ENCODE results near the gene MT1H.
A peak's percentile ranks its signal among the peaks of the same experiment; 100 is the strongest.
"Not testable (repeated sequence)": the region's sequence is repeated elsewhere in the genome, so short reads cannot be mapped to it uniquely, and the experiment has no call there.

Gene MT1H

GRCh38 chr16:56665286-56666261, 4.0 kb upstream of the MT1H start:
- DNase-seq (ENCODE audit: low read depth in 2 of 2): not testable (repeated sequence)

GRCh38 chr16:56667581-56668571, 1.7 kb upstream of the MT1H start, which contains the start of gene MT1G:
Gene MT1G, minus strand, starts transcription at chr16:56668065. Its CDS starts 72 bp downstream, at chr16:56667993.
- no peak for DNase-seq (ENCODE audit: low read depth in 2 of 2)

GRCh38 chr16:56669840-56670619, 416 bp downstream of the MT1H start:
- DNase-seq (ENCODE audit: low read depth in 2 of 2): no peak

DNA sequence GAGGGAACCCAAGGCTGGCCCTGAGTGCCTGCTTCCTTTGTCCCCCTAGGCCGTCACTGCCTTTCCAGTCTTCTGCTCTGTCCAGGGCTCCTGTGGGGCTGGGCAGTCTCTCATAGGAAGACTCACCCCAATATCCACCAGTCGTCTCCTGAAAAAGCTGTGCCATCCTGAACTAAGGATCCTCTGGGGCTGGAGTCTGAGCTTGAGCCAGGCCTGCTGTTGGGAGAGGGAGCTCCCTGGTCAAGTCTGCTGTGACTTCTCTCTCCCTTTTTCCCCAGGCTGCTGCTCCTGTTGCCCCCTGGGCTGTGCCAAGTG, 963 bp downstream of the MT1H start:
- no peak for DNase-seq (ENCODE audit: low read depth in 2 of 2)

DNA sequence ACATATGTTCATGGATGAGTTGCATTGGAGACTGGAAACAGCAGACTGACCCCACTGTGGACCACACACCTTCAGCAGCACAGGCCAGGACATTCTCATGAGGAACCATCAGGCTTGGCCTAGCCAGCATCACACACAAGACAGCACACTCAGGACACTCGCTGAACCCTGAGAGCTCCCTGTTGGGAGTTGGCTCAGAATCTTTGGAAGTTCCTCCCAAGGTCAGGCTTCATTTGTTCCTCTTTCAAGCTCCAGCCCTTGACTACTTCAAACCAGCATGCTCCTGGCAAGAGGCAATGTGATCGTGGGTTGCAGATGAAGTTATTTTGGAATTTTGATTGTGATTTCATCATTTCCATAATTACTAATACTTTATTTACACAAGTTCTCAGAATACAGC, 2.1 kb downstream of the MT1H start:
- DNase-seq (ENCODE audit: low read depth in 2 of 2): not testable (repeated sequence)

DNA sequence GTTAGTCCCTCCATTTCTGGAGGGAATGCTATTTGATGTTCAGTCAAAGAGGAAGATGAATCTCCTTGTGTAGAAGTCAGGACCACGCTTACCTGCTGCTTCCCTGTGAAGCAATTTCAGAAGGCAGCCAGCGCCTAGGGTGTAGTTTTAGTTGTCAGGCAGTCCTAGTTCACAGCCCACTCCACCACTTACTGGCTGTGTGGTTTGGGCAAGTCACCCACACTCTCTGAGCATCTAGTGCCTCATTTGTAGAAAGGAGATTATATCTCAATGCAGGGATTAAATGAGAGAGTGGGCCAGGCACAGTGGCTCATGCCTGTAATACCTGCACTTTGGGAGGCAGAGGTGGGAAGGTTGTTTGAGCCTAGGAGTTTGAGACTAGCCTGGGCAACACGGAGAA, 2.6 kb downstream of the MT1H start:
- not testable (repeated sequence) for DNase-seq (ENCODE audit: low read depth in 2 of 2)

DNA sequence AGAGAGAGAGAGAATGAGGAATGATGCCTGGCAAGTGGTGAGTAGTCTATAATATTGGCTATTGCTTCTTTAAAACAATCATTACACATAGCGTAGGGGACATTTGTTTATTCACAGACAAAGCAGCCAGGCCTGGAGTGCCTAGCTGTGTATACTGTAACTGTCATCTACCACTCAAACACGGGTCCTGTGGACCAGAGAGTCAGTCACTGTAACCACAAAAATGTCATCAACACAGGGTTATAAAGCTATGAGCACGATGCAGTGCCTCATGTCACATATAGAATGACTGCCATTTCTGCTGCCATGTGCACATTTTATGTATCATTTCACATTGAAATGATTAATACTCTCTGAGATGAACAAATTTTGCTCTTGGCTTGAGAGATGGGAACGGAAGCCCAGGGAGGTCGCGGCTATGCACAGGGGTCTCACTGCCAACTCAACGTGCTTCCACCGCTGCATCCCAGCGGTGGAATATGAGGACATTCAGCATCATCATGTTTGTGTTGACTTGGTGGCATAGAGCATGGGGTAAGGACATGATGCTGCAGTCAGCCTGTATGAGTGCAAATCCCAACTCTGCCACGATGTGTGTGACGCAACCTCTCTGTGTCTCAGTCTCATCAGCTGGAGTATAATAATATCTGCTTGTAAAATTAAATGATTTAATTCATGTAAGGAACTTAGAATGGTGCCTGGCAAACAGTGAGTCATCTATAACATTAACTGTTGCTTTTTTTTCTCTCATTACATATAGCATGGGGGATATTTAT, 3.3 kb downstream of the MT1H start:
- DNase-seq (ENCODE audit: low read depth in 2 of 2): no peak

DNA sequence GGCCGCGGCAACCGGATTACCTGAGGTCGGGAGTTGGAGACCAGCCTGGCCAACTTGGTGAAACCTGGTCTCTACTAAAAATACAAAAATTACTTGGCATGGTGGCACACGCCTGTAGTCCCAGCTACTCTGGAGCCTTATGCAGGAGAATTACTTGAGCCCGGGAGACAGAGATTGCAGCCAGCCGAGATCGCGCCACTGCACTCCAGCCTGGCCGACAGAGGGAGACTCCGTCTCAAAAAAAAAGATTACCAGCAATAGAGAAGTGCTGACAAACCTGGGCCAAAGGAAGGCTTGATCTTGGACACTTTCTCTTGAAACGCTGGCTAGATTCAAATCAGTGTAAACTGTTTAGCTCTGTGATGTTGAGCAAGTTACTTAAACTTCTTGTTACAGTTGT, 4.3 kb downstream of the MT1H start:
- no peak for DNase-seq (ENCODE audit: low read depth in 2 of 2)

DNA sequence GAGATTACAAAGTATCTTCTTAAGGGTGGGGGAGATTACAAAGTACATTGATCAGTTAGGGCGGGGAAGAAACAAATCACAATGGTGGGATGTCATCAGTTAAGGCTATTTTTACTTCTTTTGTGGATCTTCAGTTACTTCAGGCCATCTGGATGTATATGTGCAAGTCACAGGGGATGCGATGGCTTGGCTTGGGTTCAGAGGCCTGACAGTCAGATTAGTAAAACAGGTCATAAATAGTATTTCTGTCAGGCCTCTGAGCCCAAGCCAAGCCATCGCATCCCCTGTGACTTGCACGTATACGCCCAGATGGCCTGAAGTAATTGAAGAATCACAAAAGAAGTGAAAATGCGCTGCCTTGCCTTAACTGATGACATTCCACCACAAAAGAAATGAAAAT, 5.0 kb downstream of the MT1H start:
- DNase-seq (ENCODE audit: low read depth in 2 of 2): not testable (repeated sequence)

- DNase-seq (ENCODE audit: low read depth in 2 of 2): peak in 1 of 2 donors; percentile 24
Observed at GRCh38 chr16:56675685-56676210, 6.1 kb downstream of the MT1H start.

DNA sequence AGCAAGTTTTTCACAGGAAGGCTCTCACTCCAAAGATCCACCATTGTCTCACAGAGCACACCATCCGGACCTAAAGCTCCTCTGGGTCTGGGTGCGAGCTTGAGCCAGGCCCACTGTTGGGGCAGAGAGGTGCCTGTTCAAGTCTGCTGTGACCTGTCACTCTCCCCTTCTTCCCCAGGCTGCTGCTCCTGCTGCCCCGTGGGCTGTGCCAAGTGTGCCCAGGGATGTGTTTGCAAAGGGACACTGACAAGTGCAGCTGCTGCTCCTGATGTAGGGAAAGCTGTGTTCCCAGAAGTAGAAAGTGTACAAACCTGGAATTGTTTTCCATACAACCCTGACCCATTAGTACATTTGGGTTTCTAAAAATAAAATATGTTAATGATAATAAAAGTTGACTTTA, 7.9 kb downstream of the MT1H start:
- DNase-seq (ENCODE audit: low read depth in 2 of 2): no peak

DNA sequence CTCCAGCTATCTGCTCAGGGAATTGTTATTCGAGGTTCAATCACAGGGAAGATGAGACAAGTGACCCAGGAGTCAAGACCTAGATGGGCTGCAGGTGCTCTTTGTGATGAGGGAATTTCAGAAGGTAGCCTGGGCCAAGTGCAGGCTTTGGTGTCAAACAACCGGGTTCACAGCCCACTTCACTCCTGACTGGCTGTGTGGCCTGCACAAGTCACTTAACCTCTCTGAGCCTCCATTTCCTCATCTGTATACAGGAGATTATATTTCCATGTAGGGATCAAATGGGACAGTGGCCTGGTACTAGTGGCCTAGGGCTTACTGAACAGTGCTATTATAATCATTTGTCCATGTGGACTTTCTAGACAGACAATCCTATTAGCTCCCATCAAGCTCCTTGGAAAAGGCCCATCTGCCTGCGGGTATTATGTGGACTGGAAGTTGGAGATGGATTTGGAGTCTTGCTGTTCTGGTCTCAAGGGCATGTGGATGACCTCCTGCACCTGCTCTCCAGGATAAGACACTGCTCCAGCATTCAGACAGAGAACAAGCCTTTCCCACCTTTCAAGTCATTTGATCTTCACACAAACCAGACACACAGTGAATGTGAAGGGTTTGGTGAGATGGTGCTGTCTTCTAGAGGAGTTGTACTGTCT, 9.6 kb downstream of the MT1H start:
- DNase-seq (ENCODE audit: low read depth in 2 of 2): no peak

DNA sequence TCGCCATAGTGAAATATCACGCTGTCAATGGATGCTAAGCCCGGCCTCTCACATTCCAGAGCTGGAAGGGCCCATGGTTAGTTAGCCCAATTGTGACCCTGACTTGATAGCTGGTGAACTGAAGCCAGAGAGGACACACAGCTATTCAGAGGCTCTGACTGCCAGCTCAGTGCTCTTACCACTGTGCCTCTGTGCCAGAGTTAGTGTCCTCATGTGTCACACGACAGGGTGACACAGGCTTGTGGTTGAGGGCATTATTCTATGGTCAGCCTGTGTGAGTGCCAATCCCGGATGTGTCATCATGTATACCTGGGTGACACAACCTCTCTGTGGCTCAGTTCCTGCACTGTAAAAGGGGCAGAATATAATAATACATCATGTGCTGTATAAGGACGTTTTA, 10.2 kb downstream of the MT1H start:
- no peak for DNase-seq (ENCODE audit: low read depth in 2 of 2)

- peak; percentile 68 to 87 for DNase-seq (ENCODE audit: low read depth in 2 of 2)
Observed at GRCh38 chr16:56681939-56682702, 12.5 kb downstream of the MT1H start, which contains the start of gene MT1X. Gene MT1X, plus strand, starts transcription at chr16:56682470. Its CDS starts 71 bp downstream, at chr16:56682541.

DNA sequence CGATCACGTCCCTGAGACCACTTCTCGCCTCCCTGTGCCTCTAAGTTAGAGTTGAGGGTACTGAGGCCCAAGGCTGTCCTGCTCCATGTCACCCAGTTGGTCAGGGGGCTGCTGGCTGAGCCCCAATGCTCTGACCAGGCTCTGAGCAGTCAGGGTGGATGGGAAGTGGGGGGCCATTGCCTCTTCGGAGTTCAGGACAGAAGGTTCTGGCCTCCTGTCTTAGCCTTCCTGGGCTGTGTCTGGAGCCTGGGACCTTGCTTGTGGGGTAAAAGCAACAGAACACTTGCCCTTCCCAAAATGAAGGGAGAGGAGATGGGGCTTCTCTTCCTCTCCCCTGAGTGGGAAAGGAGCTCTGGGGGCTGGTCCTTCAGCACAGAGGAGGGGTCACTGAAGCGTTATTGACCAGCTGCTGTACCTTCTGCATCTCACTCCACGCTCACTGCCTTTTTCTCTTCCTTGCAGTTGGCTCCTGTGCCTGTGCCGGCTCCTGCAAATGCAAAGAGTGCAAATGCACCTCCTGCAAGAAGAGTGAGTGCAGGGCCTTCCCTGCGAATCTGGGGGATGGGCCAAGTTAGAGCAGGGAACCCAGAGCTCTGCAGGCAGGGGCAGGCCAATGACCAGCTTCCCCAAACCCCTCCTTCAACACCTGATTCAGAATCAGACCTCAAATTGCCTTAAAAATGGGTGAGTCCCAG, 13.2 kb downstream of the MT1H start:
- DNase-seq (ENCODE audit: low read depth in 2 of 2): no peak

DNA sequence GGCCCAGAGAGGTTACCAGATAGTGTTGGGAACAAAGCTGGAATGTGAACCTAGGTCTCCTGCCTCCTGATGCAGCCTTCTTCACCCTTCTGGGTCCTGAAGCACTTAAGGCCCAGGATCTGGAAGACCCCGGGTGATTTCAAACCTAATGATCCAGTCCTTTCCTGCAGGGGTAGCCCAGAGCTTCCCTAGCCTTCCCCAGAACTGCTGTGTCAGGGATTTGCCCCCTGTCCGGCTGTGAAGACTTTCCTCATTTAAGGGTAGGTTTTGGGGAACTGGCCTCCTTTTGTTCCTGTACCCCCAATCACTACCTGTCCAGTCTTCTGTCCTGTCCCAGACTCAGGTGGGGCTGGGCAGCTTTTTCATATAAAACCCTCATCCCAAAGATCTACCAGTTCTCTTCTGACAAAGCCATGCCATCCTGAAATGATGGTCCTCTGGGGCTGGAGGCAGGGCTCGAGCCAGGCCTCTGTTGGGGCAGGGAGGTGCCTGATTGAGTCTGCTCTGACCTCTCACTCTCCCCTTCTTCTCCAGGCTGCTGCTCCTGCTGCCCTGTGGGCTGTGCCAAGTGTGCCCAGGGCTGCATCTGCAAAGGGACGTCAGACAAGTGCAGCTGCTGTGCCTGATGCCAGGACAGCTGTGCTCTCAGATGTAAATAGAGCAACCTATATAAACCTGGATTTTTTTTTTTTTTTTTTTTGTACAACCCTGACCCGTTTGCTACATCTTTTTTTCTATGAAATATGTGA, 14.0 kb downstream of the MT1H start:
- no peak for DNase-seq (ENCODE audit: low read depth in 2 of 2)

GRCh38 chr16:56684256-56684925, 14.8 kb downstream of the MT1H start:
- DNase-seq (ENCODE audit: low read depth in 2 of 2): no peak
